ENCODE measurements around the gene NDRG3. TPM values are rescaled to one million over a fixed set of nuclear protein-coding genes. Genes with fewer than 3 reads are reported as not detected.
"Not testable (repeated sequence)": the region's sequence is repeated elsewhere in the genome, so short reads cannot be mapped to it uniquely, and the experiment has no call there.

NDRG3 gene
- polyA plus RNA-seq, 2 of the 4 experiments (the other 2 are of a cell fraction): 30.6 to 34.4 TPM

GRCh38 chr20:36641506-36641843, 104.4 kb downstream of the NDRG3 start:
- ChIA-PET POLR2A (no interaction called here), CTCF (no interaction called here)
- TF ChIP-seq RNF2 (IDR thresholded peaks at IDR 0.05; ENCODE audit: borderline replicate concordance, low read depth) (no peak), FOSB (CRISPR knock-in tag; IDR thresholded peaks at IDR 0.05) (no peak), TP53 (CRISPR knock-in tag; IDR thresholded peaks at IDR 0.05) (no peak), CTCF (IDR thresholded peaks at IDR 0.05) (no peak), POLR2AphosphoS2 (conservative IDR thresholded peaks at IDR 0.05; ENCODE audit: low read length) (no peak), MAX (IDR thresholded peaks at IDR 0.05) (no peak)
- no peaks in the 10 kb centered on the region for H3K9me3 ChIP-seq
- no peak for ATAC-seq
- WGBS (ENCODE audit: missing lambda C conversion rate): 95% methylated on average over 3 of the region's 3 CpGs
- peaks cover 12% of the 10 kb centered on the region for H3K4me1 ChIP-seq
- H3K4me3 ChIP-seq: no peak overlapping the region
- no peak for DNase-seq (ENCODE audit: low read depth in 1 of 2, low spot score in 1 of 2)
- no peak overlapping the region for H3K4me2 ChIP-seq
- no peak for FAIRE-seq
- 0 out of 6 replicates have a peak overlapping the region, but pooled peaks of 1 of the 2 experiments have one; percentile 11 for H3K27ac ChIP-seq

- H3K4me3 ChIP-seq; H3K27ac ChIP-seq; POLR2A ChIA-PET; H3K9me3 ChIP-seq; H3K4me2 ChIP-seq; CTCF ChIA-PET; FAIRE-seq; ATAC-seq; DNase-seq (ENCODE audit: low read depth in 1 of 2, low spot score in 1 of 2): not testable (repeated sequence)
- H3K4me1 ChIP-seq: peaks cover 12% of the 10 kb centered on the region
- 88% methylated on average over 12 of the region's 12 CpGs for WGBS (ENCODE audit: missing lambda C conversion rate)
These were observed 107.0 kb downstream of the NDRG3 start for GRCh38 chr20:36638876-36639400.

- H3K27ac ChIP-seq: no peak overlapping the region
- H3K4me2 ChIP-seq: no peak overlapping the region
- DNase-seq (ENCODE audit: low read depth in 1 of 2, low spot score in 1 of 2): no peak
- ChIA-PET CTCF (no interaction called here), POLR2A (no interaction called here)
- no peaks in the 10 kb centered on the region for H3K4me1 ChIP-seq
- WGBS (ENCODE audit: missing lambda C conversion rate): 81% methylated on average over 7 of the region's 11 CpGs
- no peak; a peak in 1 of 6 replicates for ATAC-seq
- TF ChIP-seq GATA3 (IDR thresholded peaks at IDR 0.05; ENCODE audit: borderline replicate concordance): no peak
- no peak for TF ChIP-seq HDAC2 (IDR thresholded peaks at IDR 0.05)
- no peak for TF ChIP-seq NPAS2 (CRISPR knock-in tag; IDR thresholded peaks at IDR 0.05; ENCODE audit: borderline replicate concordance)
- no peak for TF ChIP-seq POLR2AphosphoS2 (conservative IDR thresholded peaks at IDR 0.05; ENCODE audit: low read length)
- no peak for TF ChIP-seq HOXB13 (CRISPR knock-in tag; IDR thresholded peaks at IDR 0.05; ENCODE audit: low read depth)
- no peak for TF ChIP-seq ZNF302 (CRISPR knock-in tag; IDR thresholded peaks at IDR 0.05)
- TF ChIP-seq POLR2A (IDR thresholded peaks at IDR 0.05; ENCODE audit: low read length): no peak
- no peak for TF ChIP-seq TFCP2L1 (CRISPR knock-in tag; IDR thresholded peaks at IDR 0.05)
- TF ChIP-seq MAX (IDR thresholded peaks at IDR 0.05): no peak
- TF ChIP-seq FOSB (CRISPR knock-in tag; IDR thresholded peaks at IDR 0.05): no peak
- TF ChIP-seq ZSCAN20 (CRISPR knock-in tag; IDR thresholded peaks at IDR 0.05): no peak
- no peaks in the 10 kb centered on the region for H3K9me3 ChIP-seq
- no peak for FAIRE-seq
- H3K4me3 ChIP-seq: no peak overlapping the region
These were observed 111.5 kb downstream of the NDRG3 start for GRCh38 chr20:36634342-36634741.

- no peaks in the 10 kb centered on the region for H3K9me3 ChIP-seq
- no peak overlapping the region for H3K4me2 ChIP-seq
- no peaks in the 10 kb centered on the region for H3K4me1 ChIP-seq
- H3K4me3 ChIP-seq: no peak overlapping the region
- FAIRE-seq (no peak), ATAC-seq (no peak), DNase-seq (ENCODE audit: low read depth in 1 of 2, low spot score in 1 of 2) (no peak)
- ChIA-PET CTCF (interaction anchor here (0.5 to 1.3 kb wide), 3 partner anchors 16 to 666 kb away, joined by 3 to 5 read pairs (median 4); no protein-coding TSS in a partner anchor), POLR2A (no interaction called here)
- H3K27ac ChIP-seq: no peak overlapping the region
- TF ChIP-seq MAZ (IDR thresholded peaks at IDR 0.05; ENCODE audit: borderline replicate concordance, low read depth, low read length): no peak
- no peak for TF ChIP-seq KDM5A (IDR thresholded peaks at IDR 0.05)
- 62% methylated on average over 8 of the region's 9 CpGs for WGBS (ENCODE audit: missing lambda C conversion rate)
These were observed 112.6 kb downstream of the NDRG3 start for GRCh38 chr20:36633285-36633772.

Measured in A549 (cell line).